Activated effector memory CD4-positive, alpha-beta T cell treated with anti-CD3 and anti-CD28 coated beads, Interleukin-2, amount 50 U/mL, for 16 hours (primary cell): ENCODE results near the gene GNAQ.

Experiments
- DNase-seq: peaks from one replicate; pipeline ENCODE4 v3.0.0-alpha.2; 2020

Gene GNAQ

DNA sequence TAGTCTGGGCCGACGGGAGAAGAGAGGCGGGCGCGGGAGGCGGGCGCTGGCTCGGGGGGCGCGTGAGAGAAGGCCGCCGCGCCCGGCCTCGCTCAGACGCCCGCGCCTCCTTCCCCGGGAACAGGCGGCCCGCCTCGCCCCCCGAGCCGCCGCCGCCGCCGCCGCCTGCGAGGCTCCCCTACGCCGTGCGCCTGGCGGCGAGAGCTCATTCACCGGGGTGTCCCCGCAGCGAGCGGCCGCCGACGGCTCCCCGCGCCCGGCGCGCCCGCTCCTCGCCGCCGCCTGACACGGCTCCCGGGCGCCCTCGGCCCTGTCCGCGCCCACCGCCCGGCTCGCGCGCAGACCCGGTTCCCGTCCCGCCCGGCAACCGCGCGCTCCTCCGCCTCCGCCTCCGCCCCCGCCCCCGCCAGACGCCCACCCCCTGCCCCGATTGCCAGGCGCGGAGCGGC, at the start of gene GNAQ:
Gene GNAQ, minus strand, starts transcription at position 368 of the 449 bp plus-strand sequence. CDS start 576 bp downstream, outside the sequence.
- DNase-seq: no peak

DNA sequence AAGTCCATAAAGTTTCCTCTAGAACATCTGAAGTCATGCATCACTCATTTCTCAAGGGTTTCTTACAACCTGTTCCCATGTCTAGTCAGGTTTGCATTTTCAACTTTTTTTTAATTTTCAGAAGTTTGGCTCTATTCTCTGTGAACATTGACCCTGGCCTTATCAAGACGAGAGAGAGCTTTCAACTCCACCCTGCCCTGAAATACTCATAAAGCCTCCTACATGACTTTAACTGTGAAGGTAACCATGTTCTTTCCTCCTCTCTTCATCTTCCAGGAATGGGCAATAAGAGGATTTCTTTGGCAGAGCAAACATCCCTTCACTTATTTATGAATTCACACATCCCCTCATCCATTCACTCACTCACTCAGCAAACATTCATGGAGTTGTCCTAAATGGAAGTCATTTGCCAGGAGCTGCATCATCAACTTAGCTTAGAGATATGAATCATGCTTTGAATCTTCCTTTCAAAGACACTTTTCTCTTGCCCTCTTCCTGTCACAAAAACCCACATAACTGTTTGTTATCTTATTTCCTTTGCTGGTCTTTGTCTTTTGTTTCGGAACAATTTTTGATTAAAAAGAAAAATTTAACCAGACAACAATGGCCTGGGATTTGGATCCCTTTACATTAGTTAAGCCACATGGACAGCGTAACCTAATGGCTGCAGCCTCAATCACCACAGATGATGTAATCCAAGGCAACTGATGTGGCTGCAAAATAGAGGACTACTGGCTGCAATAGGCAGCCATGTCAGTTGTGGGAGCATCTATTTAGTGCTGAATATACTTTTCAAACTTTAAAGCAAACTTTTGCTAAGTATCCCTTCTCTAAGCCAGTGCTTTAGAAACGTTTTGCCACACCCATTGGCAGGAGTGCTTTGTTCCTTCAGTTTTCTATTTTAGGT, 43.0 kb upstream of the GNAQ start:
- no peak for DNase-seq

DNA sequence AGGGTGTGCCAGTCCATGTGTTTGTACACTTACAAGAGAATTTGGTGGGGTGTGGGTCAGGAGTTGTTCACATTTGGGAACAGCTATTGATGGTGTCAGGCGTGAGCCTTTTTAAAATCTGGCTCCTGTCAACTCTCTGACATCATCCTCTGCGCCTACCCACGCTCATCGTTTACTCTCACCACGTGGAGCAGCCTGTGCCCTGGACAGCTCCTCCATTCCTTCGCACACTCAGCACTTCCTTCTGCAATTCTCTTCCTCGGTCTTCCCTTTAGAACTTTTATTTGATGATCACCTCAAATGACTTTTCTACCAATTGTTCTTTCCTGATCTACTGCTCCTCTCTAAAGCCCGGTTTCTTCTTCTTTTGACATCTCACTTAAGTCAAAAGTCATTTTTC, 42.1 kb upstream of the GNAQ start:
- DNase-seq: no peak

DNA sequence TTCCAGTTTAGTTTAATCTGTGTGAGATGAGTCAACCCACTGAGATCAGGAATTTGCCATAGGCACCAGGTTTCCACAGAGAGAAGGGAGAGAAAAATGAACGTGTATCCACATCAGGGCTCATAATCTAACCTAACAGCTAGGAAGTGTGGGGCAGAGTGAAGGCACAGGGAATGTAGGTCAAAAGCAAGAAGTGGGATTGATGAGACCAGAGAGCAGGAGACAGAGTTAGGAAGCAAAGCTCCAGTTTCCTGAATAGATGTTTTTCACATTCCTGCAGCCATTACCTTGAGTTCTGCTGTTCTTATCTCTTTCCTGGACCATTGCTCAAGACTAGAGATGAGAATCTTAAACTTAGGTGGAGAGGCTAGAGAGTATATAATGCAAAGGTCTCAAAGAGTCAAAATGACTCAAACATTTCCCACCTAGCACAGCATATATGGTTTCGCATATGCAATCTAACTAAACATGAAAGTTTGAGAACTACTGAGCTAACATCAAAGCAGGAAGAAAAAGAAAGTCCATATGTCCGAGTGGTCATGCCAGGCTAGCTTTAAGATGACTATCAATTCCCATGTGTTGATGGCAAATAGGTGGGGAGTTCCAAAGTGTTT, 41.1 kb upstream of the GNAQ start:
- no peak for DNase-seq

DNA sequence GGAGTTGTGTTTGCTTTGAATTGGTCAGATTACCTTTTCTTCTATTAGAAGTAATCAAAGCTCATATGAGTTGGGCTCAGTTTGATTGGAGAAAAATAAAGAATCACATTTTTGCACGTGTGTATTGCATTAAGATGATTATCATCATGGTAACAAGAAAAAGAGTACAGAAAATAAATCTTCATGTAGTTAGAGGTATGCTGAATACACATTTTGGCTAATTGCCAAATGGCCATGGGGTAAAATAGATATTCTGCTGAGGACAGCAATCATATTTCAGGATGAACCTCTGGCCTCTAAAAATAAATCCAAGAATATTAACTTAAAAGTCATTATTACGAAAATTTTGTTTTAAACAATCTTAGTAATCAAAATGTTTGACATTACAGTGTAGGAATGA, 38.9 kb upstream of the GNAQ start:
- DNase-seq: no peak

DNA sequence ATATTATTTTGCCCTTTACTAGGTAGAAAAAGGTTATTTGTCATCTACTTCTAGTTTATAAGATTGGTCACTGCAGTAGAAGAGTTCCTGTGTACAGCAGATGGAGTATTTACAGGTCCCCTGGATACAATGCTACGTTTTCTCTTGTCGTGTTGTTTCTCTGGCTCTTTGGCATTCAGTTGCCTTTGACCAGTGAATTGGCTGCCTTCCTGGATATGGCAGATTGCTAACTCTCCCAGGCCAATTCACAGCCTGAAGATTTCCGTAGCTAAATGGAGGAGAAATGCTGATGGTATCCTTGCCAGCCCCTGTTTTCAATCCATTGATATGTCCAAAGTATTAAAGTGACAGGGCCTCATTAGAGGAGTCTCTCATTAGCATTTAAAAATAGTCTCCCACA, 32.5 kb upstream of the GNAQ start:
- DNase-seq: no peak

DNA sequence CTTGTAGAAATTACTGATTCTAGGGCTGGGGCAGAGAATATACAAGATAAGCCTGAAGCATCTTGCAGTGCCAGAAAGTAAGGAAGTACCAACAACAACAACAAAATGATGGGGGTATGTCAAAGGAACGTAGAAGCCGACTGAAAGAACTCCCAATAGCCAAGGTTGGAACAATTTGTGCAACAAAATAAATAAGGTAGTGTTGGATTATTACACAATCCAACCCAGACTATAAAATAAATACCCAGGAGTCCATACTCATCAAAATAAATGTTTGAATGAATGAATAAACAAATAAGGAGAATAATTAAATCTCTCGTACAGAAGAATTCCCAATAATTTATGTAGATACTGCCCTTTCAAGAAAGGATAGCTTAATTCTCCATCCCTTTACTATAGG, 31.1 kb upstream of the GNAQ start:
- DNase-seq: no peak

DNA sequence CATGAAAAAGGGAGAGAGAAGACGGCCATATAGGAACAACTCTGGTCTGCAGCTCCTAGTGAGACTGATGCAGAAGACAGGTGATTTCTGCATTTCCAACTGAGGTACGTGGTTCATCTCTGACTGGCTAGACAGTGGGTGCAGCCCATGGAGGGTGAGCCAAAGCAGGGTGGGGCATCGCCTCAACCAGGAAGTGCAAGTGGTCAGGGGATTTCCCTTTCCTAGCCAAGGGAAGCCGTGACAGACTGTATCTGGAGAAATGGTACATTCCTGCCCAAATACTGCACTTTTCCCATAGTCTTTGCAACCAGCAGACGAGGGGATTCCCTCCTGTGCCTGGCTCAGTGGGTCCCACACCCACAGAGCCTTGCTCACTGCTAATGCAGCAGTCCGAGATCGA, 22.6 kb upstream of the GNAQ start:
- peak; percentile 77 for DNase-seq

DNA sequence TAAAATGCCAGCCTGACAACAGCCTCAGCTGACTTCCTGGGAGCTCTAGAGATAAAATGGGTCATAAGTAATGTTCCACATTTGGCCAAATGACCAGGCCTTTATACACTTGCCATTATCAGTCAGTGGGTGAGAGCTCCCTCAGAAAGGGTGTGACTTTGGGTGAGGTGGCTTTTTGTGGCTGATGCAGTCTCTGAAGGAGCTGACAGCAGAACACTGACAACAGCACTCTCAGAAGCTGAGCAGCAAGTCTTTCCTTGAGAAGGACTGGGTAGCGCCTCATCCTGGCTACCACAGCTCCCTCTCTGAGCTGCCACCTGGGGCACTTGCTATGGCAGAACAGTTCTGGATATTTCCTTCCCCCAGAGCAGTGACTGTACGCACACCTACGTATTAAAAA, 22.0 kb upstream of the GNAQ start:
- DNase-seq: no peak

DNA sequence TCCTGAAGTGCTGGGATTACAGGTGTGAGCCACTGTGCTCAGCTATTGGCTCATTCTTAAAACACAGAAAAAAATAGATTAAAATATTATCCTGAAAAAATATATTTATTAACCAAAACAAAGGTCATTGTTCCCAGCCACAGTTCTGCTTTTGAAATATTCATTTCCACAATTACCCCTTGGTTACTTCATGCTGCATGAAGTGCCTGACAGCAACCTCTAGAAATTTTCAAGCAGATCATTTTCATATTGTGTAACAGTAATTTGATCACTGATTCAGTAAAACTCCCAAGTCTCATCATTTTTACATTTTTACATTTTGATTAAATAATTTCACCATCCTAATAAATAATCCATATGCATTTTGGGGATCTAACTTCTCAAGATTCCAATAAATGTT, 18.8 kb upstream of the GNAQ start:
- DNase-seq: no peak

DNA sequence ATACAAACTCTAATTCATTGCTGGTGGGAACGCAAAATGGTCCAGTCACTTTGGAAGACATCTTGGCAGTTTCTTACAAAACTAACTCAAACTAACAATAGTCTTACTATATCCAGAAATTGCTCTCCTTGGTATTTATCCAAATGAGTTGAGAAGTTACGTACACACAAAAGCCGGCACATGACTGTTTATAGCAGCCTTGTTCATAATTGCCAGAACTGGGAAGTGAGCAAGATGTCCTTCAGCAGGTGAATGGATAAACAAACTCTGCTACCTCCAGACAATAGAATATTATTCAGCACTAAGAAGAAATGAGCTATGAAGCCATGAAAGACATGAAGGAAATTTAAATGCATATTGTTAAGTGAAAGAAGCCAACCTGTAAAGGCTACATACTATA, 17.9 kb upstream of the GNAQ start:
- DNase-seq: no peak

DNA sequence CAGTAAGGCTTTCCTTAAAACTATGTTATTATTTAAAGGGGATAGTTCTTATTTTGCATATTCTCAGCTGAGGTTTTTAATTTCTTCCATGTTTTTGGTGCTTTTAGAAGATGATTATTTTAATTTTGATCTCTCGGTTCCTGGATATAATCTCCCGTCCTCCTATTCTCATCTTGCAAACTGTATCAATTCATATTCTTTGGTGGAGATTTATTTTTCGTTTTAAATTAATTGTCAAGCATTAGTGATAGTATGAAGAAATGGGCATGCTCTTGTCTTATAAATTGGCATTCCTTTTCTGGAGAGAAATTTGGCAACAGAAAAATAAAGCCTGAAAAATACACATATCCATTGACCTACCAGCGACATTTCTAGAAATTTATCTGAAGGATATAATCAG, 15.5 kb upstream of the GNAQ start:
- no peak for DNase-seq

DNA sequence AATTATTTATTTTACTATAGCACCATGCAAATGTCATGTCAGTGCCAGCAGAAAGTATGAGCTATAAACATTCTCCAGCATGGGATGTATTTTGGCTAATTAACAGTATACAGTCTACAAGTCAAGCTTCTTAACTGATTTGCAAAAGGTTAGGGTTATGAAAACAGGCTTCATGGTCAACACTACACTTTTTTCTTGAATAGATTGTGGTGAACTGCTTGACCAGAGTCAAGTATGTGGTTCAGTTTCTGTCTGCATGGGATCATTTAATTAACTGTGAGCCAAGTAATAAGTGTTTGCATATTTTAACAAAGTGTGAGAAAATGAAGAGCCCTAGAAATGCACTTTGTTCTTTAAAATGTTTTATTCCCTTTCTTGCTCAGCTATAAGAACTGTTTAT, 14.5 kb upstream of the GNAQ start:
- DNase-seq: no peak

DNA sequence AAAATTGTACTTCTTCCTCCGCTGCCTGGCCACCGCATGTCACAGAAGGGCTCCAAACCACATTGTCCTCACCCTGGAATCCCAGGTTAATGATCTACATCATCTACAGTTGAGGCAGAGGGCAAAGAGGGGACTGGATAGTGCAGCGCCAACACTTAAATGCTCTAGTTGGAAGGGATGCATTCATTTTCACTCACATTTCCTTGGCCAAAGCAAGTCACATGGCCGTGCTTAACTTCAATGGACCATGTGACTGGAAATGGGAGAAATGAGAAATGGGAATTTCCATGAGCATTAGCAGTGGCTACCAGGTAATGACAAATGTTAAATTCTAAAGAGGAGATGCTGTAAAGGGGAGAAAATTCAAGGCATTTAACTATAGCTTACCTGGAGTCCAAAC, 13.3 kb upstream of the GNAQ start:
- no peak for DNase-seq

DNA sequence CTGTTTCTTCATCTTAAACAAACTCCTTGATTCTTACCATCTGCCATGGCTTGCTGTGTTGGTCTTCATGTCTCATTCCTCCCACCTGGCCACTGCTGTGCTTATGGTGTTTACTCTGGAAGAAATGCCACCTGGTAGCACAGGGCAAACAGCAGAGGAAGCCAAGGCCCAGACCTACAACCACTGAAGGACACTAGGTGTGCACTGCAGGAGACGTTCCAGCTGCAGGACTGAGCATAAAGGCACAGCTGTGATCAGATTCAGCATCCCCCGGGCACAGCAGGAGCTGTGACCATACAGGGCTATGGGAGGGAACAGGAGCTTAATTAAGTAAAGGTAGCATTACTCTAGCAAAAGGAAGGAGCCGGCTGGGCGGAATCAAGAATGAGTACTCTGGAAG, 12.6 kb upstream of the GNAQ start:
- DNase-seq: no peak

DNA sequence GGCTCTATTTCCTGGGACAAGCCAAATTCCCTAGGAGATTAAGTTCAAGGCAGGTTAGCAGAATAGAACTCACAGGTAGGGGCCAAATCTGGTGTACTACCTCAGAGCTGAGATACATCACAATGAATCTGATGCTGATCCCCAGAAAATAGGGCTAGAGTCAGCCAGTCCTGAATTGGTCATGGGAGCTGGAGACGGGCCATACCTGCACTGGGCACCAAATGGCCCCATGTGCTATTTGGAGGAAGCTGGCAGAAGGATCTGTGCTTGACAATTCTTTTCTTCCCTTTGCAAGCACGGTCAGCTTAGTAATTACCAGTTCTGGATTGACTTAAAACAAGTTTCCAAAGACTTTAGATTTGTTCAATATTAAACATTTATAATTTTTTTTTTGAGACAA, 10.4 kb upstream of the GNAQ start:
- no peak for DNase-seq

DNA sequence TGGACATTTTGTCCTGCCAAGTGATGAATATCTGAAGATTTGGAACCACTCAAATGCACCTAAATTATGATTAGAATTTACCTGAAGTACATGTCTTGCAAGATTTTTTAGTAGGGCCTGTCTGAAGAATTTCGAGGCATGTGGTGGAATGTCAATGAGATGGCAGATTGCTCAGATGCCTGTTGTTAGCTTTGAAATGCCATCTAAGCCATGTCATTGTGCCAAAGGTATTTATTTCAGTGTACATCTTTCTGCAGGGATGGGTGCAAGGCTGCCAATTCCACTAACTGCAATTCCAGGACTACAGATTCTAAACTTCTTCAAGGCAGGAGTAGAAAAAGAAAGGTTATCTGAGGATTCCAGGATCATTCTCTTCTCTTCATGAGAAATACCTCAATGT, 9.1 kb upstream of the GNAQ start:
- no peak for DNase-seq

DNA sequence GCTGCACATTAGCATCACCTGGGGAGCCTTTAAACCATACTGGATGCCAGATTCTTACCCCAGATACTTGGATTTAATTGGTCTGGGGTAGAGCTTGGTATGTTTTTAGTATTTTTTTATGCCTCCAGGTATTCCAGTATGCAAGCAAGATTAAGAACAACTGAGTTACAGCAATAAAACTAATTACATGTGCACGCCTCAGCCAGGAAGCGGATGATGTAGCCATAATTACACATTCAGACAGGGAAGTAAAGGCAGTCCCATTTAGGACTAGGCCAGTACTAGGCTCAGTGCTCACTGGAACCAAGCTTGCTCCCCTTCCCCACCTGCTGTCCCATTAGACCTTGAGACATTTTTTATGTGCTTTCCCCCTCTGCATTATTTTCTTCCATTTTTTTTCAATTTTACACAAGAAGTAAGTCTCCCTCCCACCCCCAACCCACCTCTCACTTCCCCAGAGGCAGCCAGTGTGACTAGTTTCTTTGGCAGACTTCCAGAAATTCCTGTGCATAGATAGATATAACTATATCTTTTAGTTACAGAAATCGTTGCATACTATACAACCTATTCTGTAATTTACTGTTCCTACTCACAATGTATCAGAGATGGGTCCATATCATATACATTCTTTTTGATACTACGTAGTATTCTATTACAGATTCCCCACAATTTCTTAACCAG, 7.1 kb upstream of the GNAQ start:
- DNase-seq: no peak

DNA sequence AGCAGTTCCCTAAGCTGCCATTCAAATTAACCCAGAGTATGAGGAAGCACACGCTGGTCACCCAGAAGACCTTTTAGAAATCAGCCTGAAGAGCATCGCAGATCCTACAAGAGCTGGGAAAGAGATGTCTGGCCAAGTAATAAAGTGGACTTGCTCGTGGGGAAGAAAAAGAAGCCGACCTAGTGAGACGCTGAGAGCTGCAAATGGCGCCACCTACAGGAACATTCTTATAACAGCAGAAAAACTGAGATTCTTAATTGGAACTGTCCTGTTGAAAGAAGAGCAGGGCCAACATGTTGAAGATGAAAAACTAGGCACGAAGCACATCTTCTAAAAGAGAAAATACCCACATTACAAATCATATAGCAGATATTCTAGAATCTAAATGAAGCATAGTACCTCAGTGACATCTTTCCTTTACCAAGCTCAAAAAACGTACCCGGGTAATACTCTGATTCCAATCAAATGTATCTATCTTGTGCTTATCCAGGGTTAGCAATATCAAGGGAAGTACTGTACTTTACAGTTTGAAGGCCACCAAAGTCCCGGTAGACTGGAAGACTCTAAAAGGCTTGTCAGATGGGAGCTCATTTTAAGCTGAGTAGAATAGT, 3.9 kb upstream of the GNAQ start:
- DNase-seq: peak; percentile 78

DNA sequence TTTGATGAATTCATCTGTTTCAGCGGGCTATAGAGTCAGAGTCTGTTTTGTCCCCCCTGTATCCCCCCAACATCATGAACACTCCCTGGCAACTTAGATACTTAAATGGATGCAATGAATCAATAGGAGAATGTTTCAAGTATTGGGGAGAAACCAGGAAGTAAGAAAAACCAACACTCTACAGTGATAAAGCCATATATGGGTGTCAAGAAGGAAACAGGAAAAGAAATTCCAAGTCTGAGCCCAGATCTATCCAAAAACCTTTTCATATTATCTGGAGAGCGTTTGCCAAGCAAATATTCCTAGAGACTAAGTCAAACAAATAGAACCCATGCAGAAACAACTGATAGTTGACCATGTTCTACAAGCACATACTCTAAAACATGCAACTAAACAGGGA, 2.3 kb upstream of the GNAQ start:
- DNase-seq: no peak

DNA sequence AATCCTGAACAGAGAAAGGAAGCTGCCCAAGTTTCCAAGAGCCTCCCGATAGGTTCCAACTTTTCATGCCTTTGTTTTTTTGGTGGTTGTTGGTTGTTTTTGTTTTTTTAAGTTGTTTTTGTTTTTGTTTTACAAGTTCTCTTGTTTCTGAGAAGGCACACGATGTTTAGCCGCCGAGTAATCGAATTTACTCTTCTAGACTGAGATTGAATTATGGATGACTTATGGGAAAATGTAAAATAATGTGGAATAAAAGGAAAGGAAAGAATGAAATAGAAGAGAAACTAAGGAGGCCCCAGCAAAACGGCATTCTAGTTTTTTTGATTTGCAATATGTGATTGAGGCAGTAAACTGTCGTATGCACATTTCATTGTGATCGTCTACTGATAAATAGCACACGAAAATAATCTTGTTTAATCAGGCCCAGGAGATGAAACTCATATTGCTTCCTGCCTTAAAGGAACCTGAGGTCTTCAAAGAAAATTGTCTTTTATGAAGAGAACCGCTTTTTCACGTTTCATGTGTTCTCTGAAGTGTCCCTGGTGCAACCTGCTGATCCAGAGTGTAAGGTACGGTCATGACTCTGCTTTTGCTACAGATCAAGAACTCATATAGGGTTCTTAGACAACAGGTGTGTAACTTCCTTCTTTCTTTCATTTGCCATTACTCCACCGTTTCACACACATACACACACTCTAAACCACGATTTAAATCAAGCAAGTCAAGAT, 1.3 kb upstream of the GNAQ start:
- DNase-seq: no peak

DNA sequence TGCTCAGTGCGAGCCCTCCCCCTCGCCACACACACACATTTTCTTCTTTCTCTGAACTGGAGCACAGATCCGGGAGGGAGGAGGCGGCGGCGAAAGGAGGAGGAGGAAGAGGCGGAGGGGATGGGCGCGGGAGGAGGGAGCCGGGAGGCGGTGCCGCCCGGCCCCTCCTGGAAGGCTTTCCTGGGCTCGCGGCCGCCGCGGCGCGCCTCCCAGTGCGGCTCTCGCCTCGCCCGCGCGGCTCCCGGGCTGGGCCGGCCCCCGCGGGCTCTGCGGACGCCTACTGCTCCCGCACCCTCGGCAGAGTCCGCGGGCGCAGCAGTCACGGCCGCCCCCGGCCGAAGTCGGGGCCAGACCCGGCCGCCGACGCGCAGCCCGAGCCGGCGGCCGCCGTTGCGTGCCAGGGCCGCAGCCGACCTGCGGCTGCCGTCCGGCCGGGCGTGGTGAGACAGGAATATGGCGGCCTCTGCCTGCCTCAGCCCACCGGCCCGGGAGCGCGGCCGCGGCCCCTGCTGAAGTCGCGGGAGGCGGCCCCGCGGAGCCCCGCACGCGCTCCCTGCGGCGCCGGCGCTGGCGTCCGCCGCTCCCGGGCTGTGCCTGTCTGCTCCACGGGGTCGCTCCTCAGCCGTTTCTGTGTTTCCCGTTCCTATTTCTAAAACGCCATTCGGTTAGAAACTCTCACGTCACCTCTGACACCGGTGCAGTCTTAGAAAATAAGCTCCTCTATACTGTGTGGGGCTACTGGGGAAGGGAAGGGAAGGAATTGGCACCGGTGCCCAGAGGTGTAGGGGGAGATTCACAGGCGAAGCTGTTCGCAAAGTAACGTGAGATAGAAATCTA, 500 bp upstream of the GNAQ start:
- peak; percentile 90 for DNase-seq
